SK-N-SH treated with all-trans-retinoic acid at 6 μM for 48 hours (cell line): ENCODE results near the gene SAMD11.

Experiments
- ATAC-seq: fragments of 200-7000 bp; cut with Tn5 transposase; 3 replicates; pipeline ENCODE4 v1.9.1; 2020; ENCODE audit warnings: mild to moderate bottlenecking, moderate library complexity
- ARNTL ChIP-seq: fragments of 450-650 bp; formaldehyde crosslinking; IDR thresholded peaks from 2 replicates; pipeline ENCODE4 v1.5.0; 2020; ENCODE audit warnings: low read depth, mild to moderate bottlenecking, moderate library complexity, borderline replicate concordance
- BACH2 ChIP-seq: fragments of 250-450 bp; sonication (Bioruptor Pico); IDR thresholded peaks from 2 replicates; pipeline ENCODE4 v1.9.0; 2021; ENCODE audit warnings: mild to moderate bottlenecking, borderline replicate concordance
- CREB5 ChIP-seq: fragments of 250-450 bp; sonication (Bioruptor Pico); IDR thresholded peaks from 2 replicates; pipeline ENCODE4 v1.5.1; 2020; ENCODE audit warnings: low read depth, mild to moderate bottlenecking, moderate library complexity
- CSDC2 ChIP-seq: fragments of 250-450 bp; sonication (Bioruptor Pico); IDR thresholded peaks from 2 replicates; pipeline ENCODE4 v1.5.0; 2020; ENCODE audit warnings: mild to moderate bottlenecking, moderate library complexity
- ESRRG ChIP-seq: fragments of 250-450 bp; sonication (Bioruptor Pico); IDR thresholded peaks from 2 replicates; pipeline ENCODE4 v1.6.1; 2021; ENCODE audit warnings: mild to moderate bottlenecking
- GLIS3 ChIP-seq: fragments of 250-450 bp; sonication (Bioruptor Pico); IDR thresholded peaks from 2 replicates; pipeline ENCODE4 v1.5.0; 2020; ENCODE audit warnings: mild to moderate bottlenecking, moderate library complexity
- OSR1 ChIP-seq: fragments of 250-450 bp; sonication (Bioruptor Pico); IDR thresholded peaks from 2 replicates; pipeline ENCODE4 v1.8.0; 2022; ENCODE audit warnings: moderate library complexity, mild to moderate bottlenecking, inconsistent platforms
- PATZ1 ChIP-seq: fragments of 250-450 bp; sonication (Bioruptor Pico); IDR thresholded peaks from 2 replicates; pipeline ENCODE4 v1.8.0; 2020; ENCODE audit warnings: mild to moderate bottlenecking, moderate library complexity, borderline replicate concordance
- POU6F1 ChIP-seq: fragments of 250-450 bp; sonication (Bioruptor Pico); IDR thresholded peaks from 2 replicates; pipeline ENCODE4 v1.8.0; 2021; ENCODE audit warnings: low read depth, mild to moderate bottlenecking, moderate library complexity, borderline replicate concordance
- PPARA ChIP-seq: fragments of 250-450 bp; sonication (Bioruptor Pico); IDR thresholded peaks from 2 replicates; pipeline ENCODE4 v1.5.0; 2020; ENCODE audit warnings: mild to moderate bottlenecking, borderline replicate concordance
- RARB ChIP-seq: fragments of 250-450 bp; sonication (Bioruptor Pico); IDR thresholded peaks from 2 replicates; pipeline ENCODE4 v1.8.0; 2021; ENCODE audit warnings: mild to moderate bottlenecking, moderate library complexity
- SNAI2 ChIP-seq: fragments of 250-450 bp; sonication (Bioruptor Pico); IDR thresholded peaks from 2 replicates; pipeline ENCODE4 v1.5.0; 2020; ENCODE audit warnings: mild to moderate bottlenecking, moderate library complexity
- TOX ChIP-seq: fragments of 250-450 bp; sonication (Bioruptor Pico); IDR thresholded peaks from 2 replicates; pipeline ENCODE4 v1.8.0; 2021; ENCODE audit warnings: mild to moderate bottlenecking, moderate library complexity, borderline replicate concordance
- ZC3H10 ChIP-seq: fragments of 250-450 bp; sonication (Bioruptor Pico); IDR thresholded peaks from 2 replicates; pipeline ENCODE4 v1.5.1; 2021; ENCODE audit warnings: mild to moderate bottlenecking, moderate library complexity
- ZFP3 ChIP-seq: fragments of 250-450 bp; sonication (Bioruptor Pico); IDR thresholded peaks from 2 replicates; pipeline ENCODE4 v1.5.0; 2020; ENCODE audit warnings: mild to moderate bottlenecking, moderate library complexity
- ZFP30 ChIP-seq: fragments of 450-650 bp; formaldehyde crosslinking; IDR thresholded peaks from 2 replicates; pipeline ENCODE4 v1.5.0; 2022; ENCODE audit warnings: mild to moderate bottlenecking, moderate library complexity
- ZNF565 ChIP-seq: fragments of 450-650 bp; formaldehyde crosslinking; conservative IDR thresholded peaks from 2 replicates; pipeline ENCODE4 v1.5.0; 2020; ENCODE audit warnings: low read depth, mild to moderate bottlenecking, moderate library complexity
- ZNF70 ChIP-seq: fragments of 450-650 bp; formaldehyde crosslinking; IDR thresholded peaks from 2 replicates; pipeline ENCODE4 v1.5.0; 2020; ENCODE audit warnings: mild to moderate bottlenecking, moderate library complexity
- ZNF8 ChIP-seq: fragments of 450-650 bp; formaldehyde crosslinking; IDR thresholded peaks from 2 replicates; pipeline ENCODE4 v1.5.0; 2020; ENCODE audit warnings: mild to moderate bottlenecking, moderate library complexity
- TF ChIP-seq, protein P1 (sequence below): fragments of 250-450 bp; sonication (Bioruptor Pico); IDR thresholded peaks from 2 replicates; pipeline ENCODE4 v1.5.0; 2020; ENCODE audit warnings: mild to moderate bottlenecking, moderate library complexity

Gene SAMD11

GRCh38 chr1:974293-974640 is 50.5 kb downstream of the SAMD11 start:
- no peak for TF ChIP-seq PPARA (CRISPR knock-in tag)
- TF ChIP-seq ZFP30 (CRISPR knock-in tag), result no peak
- TF ChIP-seq ZFP3, result no peak
- TF ChIP-seq CREB5 (CRISPR knock-in tag), result no peak
- TF ChIP-seq ZNF8 (CRISPR knock-in tag), result no peak
- TF ChIP-seq ZC3H10 (CRISPR knock-in tag), result no peak
- TF ChIP-seq TOX, result no peak
- no peak for TF ChIP-seq GLIS3
- TF ChIP-seq ARNTL, result no peak
- TF ChIP-seq SNAI2 (CRISPR knock-in tag), result no peak
- no peak for TF ChIP-seq OSR1 (CRISPR knock-in tag)
- no peak for TF ChIP-seq PATZ1
- no peak for TF ChIP-seq POU6F1 (CRISPR knock-in tag)
- TF ChIP-seq BACH2 (CRISPR knock-in tag), result no peak
- TF ChIP-seq, protein P1, sequence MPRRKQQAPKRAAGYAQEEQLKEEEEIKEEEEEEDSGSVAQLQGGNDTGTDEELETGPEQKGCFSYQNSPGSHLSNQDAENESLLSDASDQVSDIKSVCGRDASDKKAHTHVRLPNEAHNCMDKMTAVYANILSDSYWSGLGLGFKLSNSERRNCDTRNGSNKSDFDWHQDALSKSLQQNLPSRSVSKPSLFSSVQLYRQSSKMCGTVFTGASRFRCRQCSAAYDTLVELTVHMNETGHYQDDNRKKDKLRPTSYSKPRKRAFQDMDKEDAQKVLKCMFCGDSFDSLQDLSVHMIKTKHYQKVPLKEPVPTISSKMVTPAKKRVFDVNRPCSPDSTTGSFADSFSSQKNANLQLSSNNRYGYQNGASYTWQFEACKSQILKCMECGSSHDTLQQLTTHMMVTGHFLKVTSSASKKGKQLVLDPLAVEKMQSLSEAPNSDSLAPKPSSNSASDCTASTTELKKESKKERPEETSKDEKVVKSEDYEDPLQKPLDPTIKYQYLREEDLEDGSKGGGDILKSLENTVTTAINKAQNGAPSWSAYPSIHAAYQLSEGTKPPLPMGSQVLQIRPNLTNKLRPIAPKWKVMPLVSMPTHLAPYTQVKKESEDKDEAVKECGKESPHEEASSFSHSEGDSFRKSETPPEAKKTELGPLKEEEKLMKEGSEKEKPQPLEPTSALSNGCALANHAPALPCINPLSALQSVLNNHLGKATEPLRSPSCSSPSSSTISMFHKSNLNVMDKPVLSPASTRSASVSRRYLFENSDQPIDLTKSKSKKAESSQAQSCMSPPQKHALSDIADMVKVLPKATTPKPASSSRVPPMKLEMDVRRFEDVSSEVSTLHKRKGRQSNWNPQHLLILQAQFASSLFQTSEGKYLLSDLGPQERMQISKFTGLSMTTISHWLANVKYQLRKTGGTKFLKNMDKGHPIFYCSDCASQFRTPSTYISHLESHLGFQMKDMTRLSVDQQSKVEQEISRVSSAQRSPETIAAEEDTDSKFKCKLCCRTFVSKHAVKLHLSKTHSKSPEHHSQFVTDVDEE (CRISPR knock-in tag), result no peak
- no peak for TF ChIP-seq CSDC2 (CRISPR knock-in tag)
- no peak for TF ChIP-seq ESRRG
- no peak for TF ChIP-seq RARB (CRISPR knock-in tag)
- TF ChIP-seq ZNF70 (CRISPR knock-in tag), result no peak
- ATAC-seq, result no peak

- TF ChIP-seq ZNF70 (CRISPR knock-in tag), result no peak
- no peak for TF ChIP-seq CSDC2 (CRISPR knock-in tag)
- no peak for TF ChIP-seq RARB (CRISPR knock-in tag)
- TF ChIP-seq POU6F1 (CRISPR knock-in tag), result no peak
- no peak for TF ChIP-seq ARNTL
- TF ChIP-seq ZC3H10 (CRISPR knock-in tag), result no peak
- TF ChIP-seq GLIS3, result no peak
- no peak for TF ChIP-seq PATZ1
- TF ChIP-seq SNAI2 (CRISPR knock-in tag), result no peak
- TF ChIP-seq ESRRG, result no peak
- no peak for TF ChIP-seq PPARA (CRISPR knock-in tag)
- TF ChIP-seq ZNF565, result no peak
- no peak for TF ChIP-seq ZNF8 (CRISPR knock-in tag)
- ATAC-seq, result no peak
These were observed 51.1 kb downstream of the SAMD11 start for GRCh38 chr1:974687-975328.
